Measurements from ENCODE around the gene FAM241B. TPM values are rescaled to one million over a fixed set of nuclear protein-coding genes. Genes with fewer than 3 reads are reported as not detected.

The FAM241B gene
- total and polyA plus RNA-seq, 10 of the 15 experiments (the other 5 are each of a cell fraction or from before 2014, with no cell fraction given): 0.09 to 0.99 (median 0.24) TPM

- H3K27me3 ChIP-seq (replicated peaks in 1 of 2; ENCODE audit: control insufficient read depth in 2 of 2, insufficient read depth in 2 of 2, low read length in 1 of 2): no peaks in the 10 kb centered on the region
- H3K27ac ChIP-seq (ENCODE audit: control insufficient read depth, insufficient read depth): no peak overlapping the region
- FAIRE-seq: no peak
- ChIA-PET POLR2A (no interaction called here), SMC1A (ENCODE audit: uncharacterized antibody, unreplicated experiment) (interaction anchor here (1.3 kb wide), 2 partner anchors 12 to 29 kb away, joined by 3 to 4 read pairs; no protein-coding TSS in a partner anchor), RAD21 (ENCODE audit: unreplicated experiment) (no interaction called here), CTCF (interaction anchor here (1.0 kb wide), 1 partner anchor 31 kb away, joined by 4 read pairs; no protein-coding TSS in a partner anchor)
- no peak for ATAC-seq
- no peak overlapping the region for H2AFZ ChIP-seq (ENCODE audit: control insufficient read depth, low read depth, low read length)
- in situ Hi-C loops (cut with MboI) (no loop called here), intact Hi-C loops (cut with micrococcal nuclease; ENCODE audit: unreplicated experiment) (no loop called here)
- H3K4me1 ChIP-seq (ENCODE audit: control insufficient read depth, insufficient read depth, low read length): no peaks in the 10 kb centered on the region
- no peaks in the 10 kb centered on the region for H4K20me1 ChIP-seq (ENCODE audit: control insufficient read depth, insufficient read depth)
- no TSS peak for BruUV-seq (replicated peaks)
- no peaks in the 10 kb centered on the region for H3K36me3 ChIP-seq (ENCODE audit: control insufficient read depth in 2 of 2, insufficient read depth in 2 of 2, low read length in 1 of 2)
- no peak overlapping the region for H3K9ac ChIP-seq (ENCODE audit: control insufficient read depth, insufficient read depth, low read length)
- H3K9me3 ChIP-seq (replicated peaks; ENCODE audit: control insufficient read depth, insufficient read depth, low read length): peaks cover 1% of the 10 kb centered on the region; the same call in 1 of the 3 replicates
- no peak for DNase-seq (ENCODE audit: low read depth, low spot score)
- H3K79me2 ChIP-seq (ENCODE audit: control insufficient read depth, insufficient read depth, low read length): no peaks in the 10 kb centered on the region
- H3K4me3 ChIP-seq: no peak overlapping the region
- no peak overlapping the region for H3K4me2 ChIP-seq (ENCODE audit: control insufficient read depth, insufficient read depth)
- TF ChIP-seq SUZ12 (IDR thresholded peaks at IDR 0.05; ENCODE audit: unreplicated experiment) (no peak), HDAC6 (IDR thresholded peaks at IDR 0.05; ENCODE audit: unreplicated experiment) (no peak), ATF7 (IDR thresholded peaks at IDR 0.05; ENCODE audit: low read depth) (no peak), FOS (IDR thresholded peaks at IDR 0.05; ENCODE audit: borderline replicate concordance, extremely low read depth, insufficient read length) (no peak), BCL11A (IDR thresholded peaks at IDR 0.05; ENCODE audit: low read depth, low read length) (no peak), EED (IDR thresholded peaks at IDR 0.05; ENCODE audit: low read depth) (no peak), LARP7 (IDR thresholded peaks at IDR 0.05) (no peak), REST (IDR thresholded peaks at IDR 0.05; ENCODE audit: low read depth, low read length) (no peak), NR2F1 (conservative IDR thresholded peaks at IDR 0.05) (no peak), ZNF24 (IDR thresholded peaks at IDR 0.05) (no peak), CREM (IDR thresholded peaks at IDR 0.05; ENCODE audit: low read depth) (no peak), PAX8 (IDR thresholded peaks at IDR 0.05) (no peak), MAX (IDR thresholded peaks at IDR 0.05; ENCODE audit: low read depth, low read length) (no peak), CEBPB (IDR thresholded peaks at IDR 0.05; ENCODE audit: borderline replicate concordance in 1 of 2, low read depth in 2 of 2, low read length in 2 of 2) (no peak), NFYB (IDR thresholded peaks at IDR 0.05; ENCODE audit: insufficient read depth, low read depth, low read length) (no peak)
- TF ChIP-seq, protein P1, sequence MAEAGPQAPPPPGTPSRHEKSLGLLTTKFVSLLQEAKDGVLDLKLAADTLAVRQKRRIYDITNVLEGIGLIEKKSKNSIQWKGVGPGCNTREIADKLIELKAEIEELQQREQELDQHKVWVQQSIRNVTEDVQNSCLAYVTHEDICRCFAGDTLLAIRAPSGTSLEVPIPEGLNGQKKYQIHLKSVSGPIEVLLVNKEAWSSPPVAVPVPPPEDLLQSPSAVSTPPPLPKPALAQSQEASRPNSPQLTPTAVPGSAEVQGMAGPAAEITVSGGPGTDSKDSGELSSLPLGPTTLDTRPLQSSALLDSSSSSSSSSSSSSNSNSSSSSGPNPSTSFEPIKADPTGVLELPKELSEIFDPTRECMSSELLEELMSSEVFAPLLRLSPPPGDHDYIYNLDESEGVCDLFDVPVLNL (IDR thresholded peaks at IDR 0.05; ENCODE audit: low read depth, low read length): no peak
- TF ChIP-seq, protein P2, sequence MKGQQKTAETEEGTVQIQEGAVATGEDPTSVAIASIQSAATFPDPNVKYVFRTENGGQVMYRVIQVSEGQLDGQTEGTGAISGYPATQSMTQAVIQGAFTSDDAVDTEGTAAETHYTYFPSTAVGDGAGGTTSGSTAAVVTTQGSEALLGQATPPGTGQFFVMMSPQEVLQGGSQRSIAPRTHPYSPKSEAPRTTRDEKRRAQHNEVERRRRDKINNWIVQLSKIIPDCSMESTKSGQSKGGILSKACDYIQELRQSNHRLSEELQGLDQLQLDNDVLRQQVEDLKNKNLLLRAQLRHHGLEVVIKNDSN (IDR thresholded peaks at IDR 0.05; ENCODE audit: borderline replicate concordance, extremely low read length, insufficient read depth, low read depth, low read length): no peak
Measured at GRCh38 chr10:69612760-69613159, 17.3 kb upstream of the FAM241B start.

Data from GM12878 (cell line).